HG03460 (cell line): Measurements from ENCODE around the gene RPGRIP1L.

Source experiments
- ATAC-seq: cut with Tn5 transposase; IDR thresholded peaks from one replicate; pipeline ENCODE4 v1.9.1; 2021; ENCODE audit not compliant: unreplicated experiment

Gene RPGRIP1L

DNA sequence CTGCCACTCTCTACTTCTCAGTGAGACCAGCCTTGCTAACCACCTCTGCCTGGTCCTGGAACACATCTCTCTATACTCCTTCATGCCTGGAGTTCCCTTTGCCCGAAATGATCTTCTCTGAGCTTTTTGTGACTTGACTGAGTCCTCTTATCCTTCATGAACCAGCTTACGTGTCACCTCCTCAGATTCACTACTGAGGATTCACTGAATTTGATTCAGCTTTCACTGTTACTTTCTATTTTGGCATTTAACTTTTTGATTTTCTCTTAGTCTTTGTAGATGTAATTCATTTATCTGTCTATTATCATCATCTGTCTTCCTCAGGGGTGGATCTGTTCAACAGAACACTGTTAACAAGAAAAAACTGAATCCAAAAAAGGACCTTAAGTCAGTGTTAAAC is 95.6 kb downstream of the RPGRIP1L start:
- no peak for ATAC-seq

- no peak for ATAC-seq
Measured at GRCh38 chr16:53605831-53606400, 97.7 kb downstream of the RPGRIP1L start.

DNA sequence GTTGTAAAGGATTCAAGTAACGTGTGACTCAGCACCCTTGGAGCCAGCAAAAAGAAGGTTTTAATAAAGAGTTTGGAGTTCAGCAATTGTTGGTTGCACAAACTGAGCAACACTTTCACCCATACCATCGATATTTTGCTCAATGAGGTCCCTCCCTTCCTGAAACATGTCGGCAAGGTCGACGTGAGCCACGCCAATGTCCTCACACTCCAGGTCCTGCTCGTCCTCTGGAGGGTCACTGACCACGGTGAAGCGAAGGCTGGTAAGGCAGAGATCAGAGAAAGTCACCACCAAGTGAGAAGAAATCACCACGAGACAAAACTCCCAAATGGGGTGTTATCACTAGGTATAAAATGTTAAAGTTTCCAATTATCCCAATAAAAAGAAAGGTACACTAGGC is 98.3 kb downstream of the RPGRIP1L start:
- ATAC-seq = no peak

DNA sequence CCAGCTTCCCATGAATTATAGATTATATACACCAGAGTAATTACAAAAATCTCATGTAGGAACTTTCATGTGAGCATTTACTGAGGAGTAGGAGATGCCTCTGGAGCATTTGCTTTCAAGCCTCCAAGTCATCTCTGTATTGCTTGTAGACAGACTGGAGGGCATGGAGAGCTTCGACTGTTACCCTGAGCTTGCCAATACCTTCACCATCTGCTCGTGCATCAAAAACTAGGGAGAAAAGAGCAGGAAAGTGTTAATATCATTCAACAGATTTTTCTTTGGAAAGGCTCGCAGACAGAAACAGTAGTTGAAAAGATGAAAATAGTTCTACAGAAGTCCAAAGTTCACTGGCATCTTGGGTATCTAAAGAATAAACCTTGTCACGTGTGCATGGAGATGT is 101.7 kb downstream of the RPGRIP1L start:
- ATAC-seq = no peak

DNA sequence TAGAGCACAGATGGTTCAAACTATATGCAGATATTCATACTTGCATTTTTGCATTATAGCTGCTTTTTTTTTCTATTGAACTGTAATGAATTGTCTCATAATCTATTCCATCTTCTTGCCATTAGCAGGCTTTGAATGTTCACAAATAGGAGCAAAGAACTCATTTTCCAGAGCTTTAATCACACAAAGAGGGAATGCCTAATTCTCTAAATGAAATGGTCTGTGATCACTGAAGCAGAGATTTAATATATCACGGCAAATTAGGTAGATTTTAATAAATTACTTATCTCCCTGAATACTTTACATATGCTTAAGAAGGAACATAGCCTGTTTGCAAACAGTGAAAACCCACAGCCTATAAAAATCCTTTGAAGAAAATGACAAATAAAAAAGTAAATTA is 103.0 kb downstream of the RPGRIP1L start:
- no peak for ATAC-seq

DNA sequence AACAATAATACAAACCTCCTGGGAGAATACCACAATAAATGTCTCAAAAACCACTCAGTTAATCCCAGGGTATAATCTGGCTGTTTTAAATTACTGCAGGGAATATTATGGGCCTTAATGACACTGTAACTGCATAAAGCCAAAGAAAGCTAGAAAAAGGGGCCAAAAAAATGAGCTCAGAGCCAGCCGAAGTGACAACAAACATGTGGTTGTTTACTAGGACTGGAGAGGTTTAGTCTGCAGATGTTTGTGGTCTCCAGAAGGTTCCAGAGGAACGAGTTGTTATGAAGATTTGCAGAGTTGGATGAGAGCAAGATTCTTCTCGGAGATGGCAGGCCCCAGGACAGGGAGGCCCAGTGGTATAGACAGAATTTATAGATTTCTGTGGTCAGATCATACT is 103.5 kb downstream of the RPGRIP1L start:
- ATAC-seq = no peak

- no peak for ATAC-seq
Measured at GRCh38 chr16:53599548-53599947, 104.1 kb downstream of the RPGRIP1L start.

DNA sequence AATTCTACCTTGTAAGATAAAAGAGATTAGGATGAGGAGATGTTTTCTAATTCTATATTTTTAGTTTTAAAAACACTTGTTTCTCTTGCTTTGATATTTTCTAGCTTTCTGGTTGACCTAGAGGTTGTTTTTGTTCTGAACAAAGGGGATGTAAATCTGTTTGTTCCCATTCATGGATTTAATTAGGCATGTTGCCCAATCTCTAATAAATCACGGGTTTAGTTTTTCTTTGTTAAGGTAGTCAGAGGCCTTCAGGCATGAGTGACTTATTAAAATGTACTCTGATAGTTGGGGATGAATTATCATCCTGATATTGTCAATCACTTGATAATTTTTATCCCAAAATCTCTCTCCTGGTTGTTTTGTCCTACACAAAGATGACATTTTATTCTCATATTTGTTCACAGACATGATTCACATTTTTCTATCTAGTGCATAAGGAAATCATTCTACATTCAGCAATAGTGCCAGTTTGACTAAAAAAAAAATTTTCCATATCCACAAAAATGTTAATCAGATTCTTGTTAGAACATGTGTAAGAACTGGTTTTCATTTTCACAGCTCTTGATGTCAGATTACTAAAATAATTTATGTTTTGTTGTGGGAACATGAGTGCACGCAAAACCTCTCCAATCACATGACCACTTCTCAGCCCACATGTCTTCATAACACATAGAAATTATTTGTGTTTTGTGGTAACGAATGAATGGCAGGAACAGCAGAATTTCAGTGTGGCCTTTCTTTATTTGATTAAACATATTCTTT is 105.0 kb downstream of the RPGRIP1L start:
- no peak for ATAC-seq

GRCh38 chr16:53597776-53598175 is 105.9 kb downstream of the RPGRIP1L start:
- ATAC-seq = no peak

GRCh38 chr16:53588081-53588648 is 115.5 kb downstream of the RPGRIP1L start:
- ATAC-seq = no peak

GRCh38 chr16:53583401-53583800 is 120.3 kb downstream of the RPGRIP1L start:
- no peak for ATAC-seq

GRCh38 chr16:53581784-53582183 is 121.9 kb downstream of the RPGRIP1L start:
- no peak for ATAC-seq

DNA sequence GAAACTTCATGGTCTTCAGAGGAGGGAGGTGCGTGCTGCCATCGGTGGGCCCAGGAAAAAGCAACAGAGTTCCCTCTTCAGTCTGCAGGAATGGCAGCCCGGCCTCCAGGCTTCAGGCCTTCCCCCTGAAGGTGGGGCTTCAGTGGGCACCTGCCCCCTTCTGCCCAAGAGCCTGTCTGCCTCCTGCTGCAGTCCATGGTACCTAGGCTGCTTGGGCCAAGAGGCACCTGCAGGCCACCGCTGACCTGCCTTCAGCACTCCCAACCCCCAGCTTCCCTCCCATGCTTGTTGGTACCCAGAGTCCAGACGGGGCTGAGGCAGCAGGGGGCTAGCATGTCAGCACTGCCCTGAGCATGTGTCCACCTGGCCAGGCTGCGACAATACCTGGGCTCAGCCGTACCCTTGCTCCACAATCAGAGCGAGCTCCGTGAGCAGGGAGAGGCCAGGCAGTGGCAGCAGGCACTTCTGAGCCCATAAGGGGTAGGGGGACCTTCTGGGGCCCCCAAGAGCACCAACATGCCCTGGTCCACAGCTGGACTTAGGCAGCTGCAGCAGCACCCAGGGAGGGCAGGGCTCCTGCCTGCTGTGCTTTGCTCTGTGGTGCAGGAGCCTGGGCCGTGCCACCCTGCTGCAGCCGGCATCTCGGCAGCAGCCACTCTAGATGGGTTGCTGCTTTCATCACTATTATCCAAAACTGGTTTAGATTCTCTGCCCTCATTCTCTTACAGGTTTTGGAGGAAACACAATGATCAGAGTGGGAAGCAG is 123.4 kb downstream of the RPGRIP1L start:
- no peak for ATAC-seq

DNA sequence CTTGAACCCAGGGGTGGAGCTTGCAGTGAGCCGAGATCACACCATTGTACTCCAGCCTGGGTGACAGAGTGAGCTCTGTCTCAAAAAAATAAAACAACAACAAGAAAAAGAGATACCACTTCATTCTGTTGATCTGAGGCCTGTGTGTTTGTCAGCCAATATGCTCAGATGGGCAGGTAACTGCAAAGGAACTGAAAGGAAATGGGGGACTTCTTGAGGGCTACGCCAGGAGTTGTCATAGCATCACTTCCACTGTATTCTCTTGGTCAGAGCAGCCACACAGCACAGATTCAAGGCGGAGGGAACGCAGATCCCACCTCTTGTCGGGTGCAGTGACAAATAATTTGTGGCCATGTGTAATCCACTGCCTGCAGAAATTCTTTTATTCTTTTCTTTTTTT is 126.8 kb downstream of the RPGRIP1L start:
- no peak for ATAC-seq

DNA sequence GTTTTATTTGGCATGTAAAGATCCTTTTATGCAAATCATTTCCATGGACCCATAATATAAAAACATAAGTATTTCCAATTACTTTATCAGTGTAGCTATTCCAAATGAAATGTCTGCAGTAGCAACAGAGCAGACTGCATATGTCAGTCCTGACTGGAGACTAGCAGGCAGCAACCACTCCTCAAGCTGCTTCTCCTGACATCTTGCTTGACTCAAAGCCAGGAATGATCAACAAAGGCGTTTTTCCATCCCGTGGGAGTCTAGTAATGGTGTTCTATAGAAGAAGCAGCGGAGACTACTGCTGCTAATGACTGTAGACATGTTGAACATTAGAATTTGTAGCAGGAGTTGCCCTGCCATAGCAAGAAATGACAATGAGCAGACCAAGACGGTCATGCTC is 127.4 kb downstream of the RPGRIP1L start:
- ATAC-seq = no peak

DNA sequence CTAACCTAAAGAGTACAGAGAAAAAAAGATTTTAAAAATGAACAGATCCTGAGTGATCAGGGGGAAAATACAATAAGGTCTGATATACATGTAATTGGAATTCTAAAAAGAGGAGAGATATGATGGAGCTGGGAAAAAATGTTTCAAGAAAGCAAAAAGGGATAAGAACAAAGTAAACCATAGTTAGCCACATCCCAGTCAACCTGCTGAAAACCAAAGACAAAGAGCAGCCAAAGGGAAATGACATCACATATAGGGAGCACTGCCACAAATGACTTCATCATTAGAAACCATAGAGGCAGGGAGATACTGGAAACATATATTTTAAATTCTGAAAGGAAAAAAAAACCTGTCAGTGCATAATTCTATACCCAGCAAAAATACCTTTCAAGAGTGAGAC is 131.9 kb downstream of the RPGRIP1L start:
- ATAC-seq = no peak

DNA sequence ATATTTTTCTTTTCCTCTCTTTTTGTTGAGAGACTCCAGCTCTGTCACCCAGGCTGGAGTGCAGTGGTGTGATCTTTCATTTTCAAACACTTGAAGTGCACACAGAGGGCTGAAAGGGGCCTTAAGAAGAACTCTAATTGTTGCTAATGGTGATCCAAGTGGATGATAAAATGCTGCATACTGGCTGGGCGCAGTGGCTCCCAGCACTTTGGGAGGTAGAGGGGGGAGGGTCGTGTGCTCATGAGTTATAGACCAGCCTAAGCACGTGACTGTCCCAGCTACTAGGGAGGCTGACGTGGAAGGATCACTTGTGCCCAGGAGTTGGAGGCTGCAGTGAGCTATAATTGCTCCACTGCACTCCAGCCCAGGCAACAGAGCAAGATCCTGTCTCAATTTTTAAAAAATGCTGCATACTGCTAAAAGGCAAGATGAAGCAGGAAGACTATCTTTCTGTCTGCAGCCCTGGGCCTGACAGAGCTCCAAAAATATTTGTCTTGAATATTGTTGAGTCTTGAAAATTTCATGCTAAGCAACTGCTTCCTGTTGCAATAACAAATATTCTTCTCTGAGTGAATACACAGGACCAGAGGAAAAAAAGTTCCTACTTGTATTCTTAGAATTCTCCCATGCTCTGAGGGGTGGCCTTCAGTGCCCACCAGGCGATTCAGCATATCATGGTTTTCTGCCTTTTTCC is 137.0 kb downstream of the RPGRIP1L start:
- ATAC-seq = no peak

DNA sequence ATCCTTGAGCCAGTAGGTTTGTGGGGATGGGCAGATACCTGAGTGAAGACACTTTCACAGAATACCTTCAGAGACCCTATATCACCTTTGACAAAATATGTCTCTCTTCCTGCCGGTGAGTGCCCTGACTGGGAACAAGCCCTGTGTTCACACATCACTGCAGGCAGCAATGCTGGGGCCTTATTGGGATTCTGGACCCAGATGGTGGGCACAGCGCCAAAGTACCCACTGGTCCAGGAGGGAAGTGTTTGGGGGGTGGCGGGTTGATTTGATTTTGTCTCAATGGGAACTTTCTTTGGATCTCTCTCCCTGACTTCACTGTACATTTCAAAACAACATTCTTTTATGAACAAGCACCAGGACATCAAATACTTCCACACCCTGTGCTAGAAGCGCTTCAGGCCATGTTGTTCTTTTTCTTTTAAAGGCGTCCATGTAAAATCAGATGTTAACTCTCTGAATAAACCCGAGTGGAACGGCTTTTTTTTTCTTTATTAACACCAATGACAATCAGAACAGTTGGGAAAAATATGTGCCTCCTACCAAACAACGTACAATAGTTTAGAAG is 138.3 kb downstream of the RPGRIP1L start:
- no peak for ATAC-seq

GRCh38 chr16:53563426-53563825 is 140.2 kb downstream of the RPGRIP1L start:
- ATAC-seq = no peak

GRCh38 chr16:53561101-53561888 is 142.4 kb downstream of the RPGRIP1L start:
- ATAC-seq = no peak
